ENCODE data around the gene CLCN2. TPM values are rescaled to one million over a fixed set of nuclear protein-coding genes. Genes with fewer than 3 reads are reported as not detected.

CLCN2 gene
- total and polyA plus RNA-seq, 12 donors: 7.5 to 27.8 (median 14.9) TPM

- no peaks in the 10 kb centered on the region for H3K9me3 ChIP-seq (replicated peaks in 1 of 3)
- intact Hi-C loops (cut with DNase I): no loop called here
- H3K4me3 ChIP-seq: no peak overlapping the region
- 64 to 73% (median 69%) methylated on average over 7 to 15 of the region's 15 CpGs for WGBS, 4 donors
- peaks cover 0 to 57% of the 10 kb centered on the region in 2 donors for H3K36me3 ChIP-seq (replicated peaks in 1 of 2)
- H3K4me1 ChIP-seq (replicated peaks in 1 of 2): peaks cover 13 to 37% of the 10 kb centered on the region in 2 donors
- no peaks in the 10 kb centered on the region for H3K27me3 ChIP-seq
- peak overlapping the region; percentile 93 to 98 (median 94) for H3K27ac ChIP-seq
- DNase-seq: peak; percentile 54 to 81 (median 77)
- peak in 1 of 2 donors; percentile 20 for TF ChIP-seq POLR2A (IDR thresholded peaks at IDR 0.05)
- TF ChIP-seq CTCF (IDR thresholded peaks at IDR 0.05): no peak
Observed at GRCh38 chr3:184334470-184335158, 26.8 kb downstream of the CLCN2 start.

GRCh38 chr3:184333700-184334099 is 27.7 kb downstream of the CLCN2 start:
- H3K4me3 ChIP-seq: no peak overlapping the region
- H3K27me3 ChIP-seq: no peaks in the 10 kb centered on the region
- intact Hi-C loops (cut with DNase I): no loop called here
- peak overlapping the region in 3 of 5 donors; percentile 11 to 98 (median 97) for H3K27ac ChIP-seq
- no peaks in the 10 kb centered on the region for H3K9me3 ChIP-seq (replicated peaks in 1 of 3)
- no peak for DNase-seq
- H3K4me1 ChIP-seq (replicated peaks in 1 of 2): peaks cover 13 to 37% of the 10 kb centered on the region in 2 donors
- H3K36me3 ChIP-seq (replicated peaks in 1 of 2): peaks cover 0 to 67% of the 10 kb centered on the region in 2 donors
- 75 to 80% (median 77%) methylated on average over 3 of the region's 3 CpGs for WGBS, 4 donors
- TF ChIP-seq CTCF (IDR thresholded peaks at IDR 0.05) (no peak), POLR2A (IDR thresholded peaks at IDR 0.05) (no peak)

GRCh38 chr3:184333190-184333589 is 28.2 kb downstream of the CLCN2 start:
- 78 to 83% (median 81%) methylated on average over 6 of the region's 6 CpGs for WGBS, 4 donors
- Histone ChIP-seq H3K4me3 (no peak overlapping the region), H3K27me3 (no peaks in the 10 kb centered on the region), H3K36me3 (replicated peaks in 1 of 2) (peaks cover 0 to 72% of the 10 kb centered on the region in 2 donors), H3K9me3 (replicated peaks in 1 of 3) (no peaks in the 10 kb centered on the region), H3K27ac (peak overlapping the region in 2 of 5 donors; percentile 97 to 98), H3K4me1 (replicated peaks in 1 of 2) (peaks cover 13 to 35% of the 10 kb centered on the region in 2 donors)
- TF ChIP-seq CTCF (IDR thresholded peaks at IDR 0.05) (no peak), POLR2A (IDR thresholded peaks at IDR 0.05) (no peak)
- DNase-seq: no peak
- intact Hi-C loops (cut with DNase I): no loop called here

GRCh38 chr3:184332370-184333090 is 28.9 kb downstream of the CLCN2 start:
- DNase-seq: no peak
- TF ChIP-seq POLR2A (IDR thresholded peaks at IDR 0.05) (no peak), CTCF (IDR thresholded peaks at IDR 0.05) (no peak)
- no peak overlapping the region for H3K4me3 ChIP-seq
- H3K36me3 ChIP-seq (replicated peaks in 1 of 2): peaks cover 0 to 78% of the 10 kb centered on the region in 2 donors
- 70 to 82% (median 75%) methylated on average over 10 of the region's 10 CpGs for WGBS, 4 donors
- H3K27ac ChIP-seq: peak overlapping the region in 2 of 5 donors; percentile 97 to 98
- no peaks in the 10 kb centered on the region for H3K9me3 ChIP-seq (replicated peaks in 1 of 3)
- peaks cover 12 to 29% of the 10 kb centered on the region in 2 donors for H3K4me1 ChIP-seq (replicated peaks in 1 of 2)
- intact Hi-C loops (cut with DNase I): no loop called here
- H3K27me3 ChIP-seq: no peaks in the 10 kb centered on the region

Data from adrenal gland (tissue), 12 donors.